Glomerular endothelial cell (primary cell): ENCODE results near the gene C15orf61. TPM values are rescaled to one million over a fixed set of nuclear protein-coding genes. Genes with fewer than 3 reads are reported as not detected.

Experiments used
- DNase-seq: peaks from one replicate; pipeline ENCODE4 v3.0.0-alpha.2; 2011; ENCODE audit warnings: low read depth, low spot score; ENCODE audit errors: extremely low read depth
- total RNA-seq: library from RNA; depleted of rRNA; stranded (reverse); fragments of >200 nt; gene quantifications from 2 replicates; pipeline ENCODE4 v1.2.3, GENCODE V29; 2015

Gene C15orf61
- 3.4 and 3.9 TPM in 2 replicates for total RNA-seq

DNA sequence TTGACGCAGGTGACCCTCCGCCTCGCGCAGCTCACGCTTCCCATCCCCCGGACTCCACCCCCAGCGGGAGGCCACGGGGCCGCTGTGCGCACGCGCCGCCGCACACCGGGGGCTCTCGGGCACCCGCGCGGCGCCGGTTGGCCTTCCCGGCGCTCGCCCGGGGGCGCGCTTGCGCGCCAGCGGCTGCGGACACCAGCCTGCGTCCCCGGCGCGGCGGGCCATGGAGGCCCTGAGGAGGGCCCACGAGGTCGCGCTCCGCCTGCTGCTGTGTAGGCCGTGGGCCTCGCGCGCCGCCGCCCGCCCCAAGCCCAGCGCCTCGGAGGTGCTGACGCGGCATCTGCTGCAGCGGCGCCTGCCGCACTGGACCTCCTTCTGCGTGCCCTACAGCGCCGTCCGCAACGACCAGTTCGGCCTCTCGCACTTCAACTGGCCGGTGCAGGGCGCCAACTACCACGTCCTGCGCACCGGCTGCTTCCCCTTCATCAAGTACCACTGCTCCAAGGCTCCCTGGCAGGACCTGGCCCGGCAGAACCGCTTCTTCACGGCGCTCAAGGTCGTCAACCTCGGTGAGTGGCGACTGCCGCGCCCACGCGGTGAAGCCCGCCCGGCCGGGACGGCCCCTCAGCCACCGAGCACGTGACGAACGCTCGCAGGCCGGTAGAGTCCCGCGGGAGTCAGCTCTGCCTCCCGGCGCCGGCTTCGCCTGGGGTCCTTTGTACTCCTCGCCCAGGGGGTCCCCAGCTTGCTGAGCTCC, at the start of gene C15orf61:
Gene C15orf61 (plus strand): TSS at position 103 of the 754 bp plus-strand sequence. CDS start 118 bp downstream, at position 221.
- DNase-seq, result no peak

DNA sequence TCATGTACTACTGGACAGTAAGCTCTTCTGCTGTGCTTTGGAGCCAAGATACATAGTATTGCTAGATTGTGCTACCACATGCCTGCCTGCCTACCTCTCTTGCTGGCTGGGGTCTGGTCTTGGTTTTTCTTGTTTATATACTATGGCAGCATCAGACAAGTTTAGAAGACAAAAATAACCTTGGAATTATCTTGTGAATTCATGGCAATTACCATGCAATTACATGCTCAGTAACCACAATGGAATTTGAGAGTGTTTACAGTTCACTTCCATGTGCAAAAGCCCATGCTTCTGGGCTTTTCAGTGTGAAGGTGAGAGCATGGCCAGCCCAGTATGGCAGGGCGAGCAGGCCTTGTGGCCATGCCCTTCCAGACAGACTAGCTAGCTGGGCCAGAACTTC, 48.0 kb upstream of the C15orf61 start:
- DNase-seq, result no peak

DNA sequence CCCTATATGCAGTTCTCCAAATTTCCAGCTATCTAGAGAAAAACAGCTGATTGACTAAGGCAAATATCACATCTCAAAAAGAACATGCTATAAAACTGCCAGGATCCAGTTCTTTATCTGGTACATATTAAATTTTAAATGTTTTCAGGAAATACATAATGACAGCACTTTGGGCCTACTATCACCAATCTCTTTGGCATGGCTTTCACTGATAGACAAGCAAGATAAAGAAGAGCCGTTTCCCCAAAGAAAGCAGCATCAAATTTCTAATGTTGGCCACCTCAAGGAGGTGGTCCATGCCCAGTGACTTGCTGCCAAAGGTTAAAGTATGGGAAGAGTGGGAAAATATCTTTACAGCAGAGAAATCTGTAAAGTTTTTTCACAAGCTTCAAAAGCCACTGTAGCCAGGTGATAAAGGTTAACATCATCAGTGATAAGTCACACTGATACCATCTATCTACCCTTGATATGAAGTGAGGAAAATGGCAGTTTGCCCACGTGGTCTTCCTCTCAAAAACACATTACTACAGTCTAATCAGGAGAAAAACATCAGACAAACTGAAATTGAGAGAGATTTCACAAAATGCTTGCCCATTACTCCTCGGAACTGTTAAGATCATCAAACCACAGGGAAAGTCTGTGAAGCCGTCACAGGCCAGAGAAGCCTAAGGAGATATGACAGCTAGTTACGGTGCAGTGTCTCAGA, 46.4 kb upstream of the C15orf61 start:
- DNase-seq, result no peak

DNA sequence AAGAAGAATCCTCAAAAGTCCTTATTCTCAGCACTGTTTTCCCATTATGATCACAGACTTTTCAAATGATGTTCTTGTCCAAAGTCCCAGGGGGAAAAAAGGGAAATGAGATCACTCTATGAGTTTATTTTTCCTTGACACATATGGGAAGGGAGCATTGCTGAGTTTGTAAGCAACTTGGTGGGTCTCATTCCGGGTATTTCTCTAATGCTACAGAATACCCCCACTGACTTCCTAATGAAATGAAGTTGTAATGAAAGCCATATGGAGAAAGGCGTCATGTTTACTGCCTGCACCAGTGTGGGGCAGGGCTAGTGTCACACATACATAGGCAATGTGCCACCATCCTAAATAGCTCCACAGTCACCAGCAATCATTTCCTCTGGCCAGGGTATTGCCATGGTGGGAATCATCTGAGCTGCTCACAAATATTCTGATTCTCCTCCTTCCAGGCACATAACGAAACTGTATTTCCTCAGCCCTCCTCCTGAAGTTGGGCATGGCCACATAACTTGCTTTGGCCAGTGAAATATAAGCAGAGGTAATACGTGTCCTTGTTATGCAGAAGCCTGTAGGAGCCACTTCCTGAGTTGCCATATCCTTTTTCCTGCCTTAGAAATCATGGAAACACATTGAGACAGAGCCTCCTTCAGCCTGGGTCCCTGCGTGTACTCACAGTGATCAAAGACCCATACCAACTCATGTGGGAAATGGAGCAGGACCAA, 41.0 kb upstream of the C15orf61 start:
- no peak for DNase-seq

DNA sequence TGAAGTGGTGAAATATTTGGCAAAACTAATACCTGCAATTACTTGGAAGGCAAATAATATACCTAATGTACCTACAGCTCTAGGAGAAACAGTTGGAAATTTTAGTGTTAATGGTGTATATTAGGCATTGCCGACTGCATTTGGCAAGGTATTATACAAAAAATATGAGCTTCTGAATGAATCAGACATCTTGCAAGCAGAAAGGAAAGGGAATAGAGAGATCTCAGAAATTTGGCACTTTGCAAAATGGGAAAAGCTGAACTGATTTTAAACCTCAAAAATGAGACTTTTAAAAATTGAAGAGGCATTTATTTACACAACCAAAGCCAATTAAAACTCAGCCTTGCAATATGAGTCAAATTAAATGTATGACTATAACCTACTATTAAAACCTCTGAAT, 40.2 kb upstream of the C15orf61 start:
- no peak for DNase-seq

DNA sequence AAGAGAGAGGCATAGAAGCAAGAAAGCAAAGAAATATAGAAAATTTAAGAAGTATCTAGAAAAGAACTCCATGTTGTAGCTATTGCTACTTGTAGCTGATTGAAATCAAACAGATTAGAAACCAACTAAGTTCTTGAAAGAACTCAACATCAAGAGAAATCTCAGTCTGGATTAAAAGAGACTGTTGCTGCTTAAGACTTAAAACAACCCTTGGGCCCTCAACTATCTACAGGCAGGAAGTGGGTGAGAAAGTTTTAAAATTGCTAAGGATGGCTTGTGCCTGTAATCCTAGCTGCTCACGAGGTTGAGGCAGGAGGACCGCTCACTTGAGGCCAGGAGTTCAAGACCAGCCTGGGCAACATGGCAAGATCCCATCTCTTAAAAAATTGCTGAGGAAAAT, 39.3 kb upstream of the C15orf61 start:
- no peak for DNase-seq

DNA sequence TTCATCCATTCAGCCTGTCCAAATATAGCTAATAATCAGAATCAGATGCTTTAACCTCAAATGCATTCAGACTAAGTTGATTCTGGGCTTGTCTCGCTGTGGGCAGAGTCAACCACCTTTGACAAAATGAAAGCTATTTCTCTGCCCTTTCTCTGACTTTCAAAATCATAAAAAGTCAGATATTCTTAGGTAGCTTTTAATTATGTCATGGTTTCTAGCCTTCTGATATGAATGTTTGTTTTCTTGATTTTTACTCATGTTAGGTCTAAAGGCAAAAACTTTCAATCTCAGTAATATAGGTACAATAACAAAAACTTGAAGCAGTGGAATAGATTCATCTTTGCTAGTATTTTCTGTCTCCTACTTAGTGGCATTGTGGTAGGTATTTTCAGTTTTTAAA, 25.3 kb upstream of the C15orf61 start:
- DNase-seq, result no peak

DNA sequence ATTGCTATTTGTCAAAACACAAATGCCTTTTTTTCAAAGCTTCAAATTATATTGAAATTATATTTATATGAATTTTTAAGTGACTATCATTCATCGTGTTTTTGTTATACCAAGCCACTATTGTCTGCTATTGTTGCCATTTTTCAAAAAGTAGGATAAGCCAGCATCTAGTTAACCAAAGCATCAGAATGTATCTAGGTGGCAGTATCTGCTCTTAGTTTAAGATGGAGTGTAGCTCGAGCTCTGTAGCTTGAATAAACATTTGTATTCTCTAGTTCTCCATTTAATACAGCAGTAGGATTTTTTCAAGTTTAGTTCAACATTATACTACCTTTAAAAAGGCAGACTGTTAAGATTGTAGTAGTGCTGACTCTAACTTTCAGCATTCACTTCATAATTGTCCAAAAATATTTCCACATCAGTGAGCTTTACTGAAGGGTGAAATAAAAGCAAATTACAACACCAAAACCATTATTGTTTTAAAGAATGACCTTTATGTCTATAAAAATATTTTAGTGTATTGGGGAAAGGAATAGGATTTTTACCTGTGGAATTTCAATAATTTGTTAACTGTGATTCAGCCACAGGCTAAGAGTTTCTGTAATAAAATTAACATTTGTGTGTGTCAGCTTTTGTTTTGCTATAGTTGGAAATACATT, 19.6 kb upstream of the C15orf61 start:
- no peak for DNase-seq

DNA sequence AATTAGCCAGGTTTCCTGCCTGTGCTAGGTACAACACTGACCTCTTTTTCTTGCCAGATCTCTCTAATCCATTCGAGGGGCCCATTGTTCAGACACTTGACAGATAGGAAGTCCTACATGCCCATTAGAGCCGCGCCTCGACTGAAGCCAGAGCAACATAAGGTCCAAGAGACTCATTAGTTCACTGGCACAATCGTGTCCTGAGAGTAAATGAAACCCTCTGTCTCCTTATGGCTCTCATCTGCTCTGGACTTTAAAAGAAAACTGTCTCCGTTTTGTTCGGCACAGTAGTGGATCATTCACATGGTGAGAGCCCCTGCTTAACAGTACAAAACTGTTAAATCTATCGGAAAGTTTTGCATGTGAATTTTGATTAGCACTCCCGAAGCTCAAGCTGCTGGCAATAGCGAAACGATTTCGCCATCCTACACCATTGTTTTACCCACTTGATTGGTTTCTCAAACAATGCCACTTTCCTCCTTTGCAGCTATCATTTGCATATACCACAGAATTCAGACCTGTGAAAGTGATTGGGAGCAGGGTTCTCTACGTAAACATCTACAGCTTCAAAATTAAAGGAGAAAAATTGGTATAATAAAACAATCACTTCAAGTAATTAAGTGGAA, 19.0 kb upstream of the C15orf61 start:
- no peak for DNase-seq

DNA sequence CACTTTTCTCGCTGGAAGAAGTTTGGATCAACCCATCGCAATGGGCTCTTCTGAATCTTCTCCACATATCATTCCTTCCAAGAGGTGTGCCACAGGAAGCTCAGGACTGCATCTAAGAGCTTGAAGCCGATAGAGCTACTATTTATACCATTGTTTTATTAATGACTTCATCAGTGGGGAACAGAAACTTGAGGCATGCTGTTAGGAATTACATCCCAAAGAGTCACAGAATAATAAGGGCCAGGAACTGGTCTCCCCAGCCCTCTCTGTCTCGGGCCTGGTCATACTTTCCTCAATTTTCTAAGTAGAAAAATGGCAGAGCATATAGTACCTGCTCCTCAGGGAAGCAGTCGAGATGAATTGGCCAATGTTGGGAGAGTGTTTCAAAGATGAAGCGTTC, 16.9 kb upstream of the C15orf61 start:
- DNase-seq, result no peak

DNA sequence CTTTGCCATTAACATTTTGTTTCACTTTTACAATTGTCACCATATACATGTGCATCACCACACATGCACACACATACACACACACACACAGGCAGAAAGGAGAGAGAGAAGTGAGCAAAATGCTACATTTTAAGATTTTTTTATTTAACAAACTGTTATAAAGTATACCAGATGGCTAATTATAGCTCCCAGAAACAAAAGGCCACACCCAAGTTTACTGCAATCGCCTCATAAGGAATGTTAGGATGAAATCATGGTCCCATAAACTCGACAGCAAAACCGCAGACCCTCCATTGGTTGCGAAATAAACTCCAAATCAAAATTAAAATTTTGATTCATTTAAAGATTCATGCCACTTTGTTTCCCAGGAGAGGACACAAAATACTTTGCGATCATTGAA, 16.1 kb upstream of the C15orf61 start:
- DNase-seq, result no peak

DNA sequence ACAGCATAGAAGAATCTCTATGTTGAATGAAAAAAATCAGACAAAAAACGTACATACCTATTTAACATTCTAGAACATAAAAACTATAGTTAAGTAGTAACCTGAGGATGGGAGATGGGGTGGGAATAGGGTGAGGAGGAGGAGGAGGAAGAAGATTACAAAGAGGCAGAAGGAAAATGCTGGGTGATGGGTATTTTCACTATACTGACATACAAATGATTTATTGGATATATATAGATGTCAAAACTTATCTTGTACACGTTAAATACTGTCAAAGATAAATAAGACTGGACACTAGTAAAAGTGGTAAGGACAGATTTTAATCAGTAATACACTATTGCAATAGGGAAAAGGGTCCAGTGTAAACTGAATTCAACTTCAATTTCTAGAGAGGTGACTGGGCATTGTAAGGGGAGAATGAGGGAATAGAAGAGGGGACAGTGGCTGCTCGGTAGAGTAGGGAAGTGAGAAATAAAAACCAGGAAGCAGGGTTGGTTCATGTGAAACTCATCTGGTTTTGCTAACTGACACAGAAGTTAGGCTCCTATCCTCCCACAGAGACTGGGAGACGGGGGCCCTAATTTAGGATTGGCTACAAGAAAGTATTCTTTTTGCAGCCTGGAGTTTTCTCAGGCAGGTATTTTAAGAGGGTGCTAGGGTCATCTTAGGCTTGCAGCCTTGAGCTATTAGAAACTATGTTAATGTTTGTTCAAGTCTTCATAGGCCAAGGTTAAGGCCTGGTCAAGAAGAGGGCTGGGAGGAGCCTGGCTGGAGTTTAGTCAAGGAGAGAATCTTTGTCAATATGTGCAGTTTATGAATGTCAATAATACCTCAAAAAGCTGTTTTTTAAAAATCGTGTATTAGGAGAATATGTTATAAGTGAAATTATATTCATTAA, 15.0 kb upstream of the C15orf61 start:
- DNase-seq, result no peak

DNA sequence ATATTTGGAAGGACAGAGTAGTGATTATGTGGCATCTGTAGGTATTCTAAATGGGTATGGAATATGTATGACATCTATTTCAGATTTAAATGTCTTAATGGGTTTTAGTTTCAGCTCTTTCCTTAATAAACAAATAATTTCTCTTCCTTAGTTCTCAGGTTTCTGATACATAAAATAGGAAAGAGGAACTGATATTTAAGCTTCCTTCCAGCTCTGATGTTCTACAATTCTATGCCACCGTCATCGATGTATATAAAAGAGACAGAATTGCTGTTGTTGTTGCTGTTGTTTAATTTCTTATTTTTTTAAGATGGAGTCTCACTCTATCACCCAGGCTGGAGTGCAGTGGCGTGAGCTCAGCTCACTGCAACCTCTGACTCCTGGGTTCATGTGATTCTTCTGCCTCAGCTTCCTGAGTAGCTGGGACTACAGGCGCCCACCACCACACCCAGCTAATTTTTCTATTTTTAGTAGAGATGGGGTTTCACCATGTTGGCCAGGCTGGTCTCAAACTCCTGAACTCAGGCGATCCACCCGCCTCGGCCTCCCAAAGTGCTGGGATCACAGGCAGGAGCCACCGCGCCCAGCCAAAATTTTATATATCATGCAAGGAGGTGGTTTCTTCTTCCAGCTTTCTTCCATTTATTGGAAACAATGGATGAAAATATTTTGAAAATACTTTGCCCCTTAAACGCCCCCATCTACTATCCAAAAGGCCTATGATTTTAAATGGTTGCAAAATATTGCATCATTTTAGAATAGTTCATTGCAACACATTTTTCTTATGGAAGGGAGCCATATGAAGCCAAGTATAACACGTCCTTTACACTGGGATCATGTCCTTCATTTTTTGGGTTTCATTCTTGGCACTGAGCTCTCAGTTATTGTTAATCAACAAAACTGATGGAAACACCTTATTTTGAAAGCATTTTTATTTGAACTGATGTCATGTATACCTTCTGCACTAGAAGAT, 13.9 kb upstream of the C15orf61 start:
- DNase-seq, result no peak

DNA sequence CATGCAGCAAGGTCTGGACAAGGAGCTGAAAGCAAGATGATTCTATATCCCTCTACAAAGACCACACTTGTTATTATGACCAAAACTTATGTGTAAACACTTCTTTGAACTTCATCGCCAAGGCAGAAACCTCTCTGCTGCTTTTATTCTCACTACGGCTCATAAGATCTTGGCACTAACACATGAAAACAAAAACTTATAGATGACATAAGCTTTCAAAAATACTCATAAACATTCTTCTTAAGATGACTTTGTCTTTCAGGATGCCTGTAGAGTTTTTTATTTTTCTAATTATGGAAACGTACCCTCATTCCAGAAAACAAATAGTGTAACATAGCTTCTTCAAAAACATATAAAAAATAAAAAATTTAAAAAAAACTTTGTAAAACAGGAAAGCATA, 12.5 kb upstream of the C15orf61 start:
- DNase-seq, result no peak

DNA sequence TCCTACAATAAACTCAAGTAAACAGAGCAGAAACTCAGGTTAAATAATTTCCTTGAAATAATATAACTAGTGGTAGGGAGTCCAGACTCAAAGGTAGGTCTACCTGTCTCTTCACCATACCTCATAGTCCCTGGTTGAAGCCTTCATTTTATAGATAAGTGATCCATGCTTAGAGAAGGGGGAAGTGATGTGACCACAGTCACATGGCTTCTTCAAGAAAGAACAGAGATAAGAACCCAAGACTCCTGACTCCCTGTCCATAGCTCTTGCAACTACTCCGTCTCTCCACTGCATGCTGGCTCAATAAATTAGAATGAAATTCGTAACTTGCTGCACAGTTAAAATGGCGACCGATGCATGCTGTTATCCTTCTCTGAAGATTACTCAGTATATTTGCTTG, 11.0 kb upstream of the C15orf61 start:
- no peak for DNase-seq

DNA sequence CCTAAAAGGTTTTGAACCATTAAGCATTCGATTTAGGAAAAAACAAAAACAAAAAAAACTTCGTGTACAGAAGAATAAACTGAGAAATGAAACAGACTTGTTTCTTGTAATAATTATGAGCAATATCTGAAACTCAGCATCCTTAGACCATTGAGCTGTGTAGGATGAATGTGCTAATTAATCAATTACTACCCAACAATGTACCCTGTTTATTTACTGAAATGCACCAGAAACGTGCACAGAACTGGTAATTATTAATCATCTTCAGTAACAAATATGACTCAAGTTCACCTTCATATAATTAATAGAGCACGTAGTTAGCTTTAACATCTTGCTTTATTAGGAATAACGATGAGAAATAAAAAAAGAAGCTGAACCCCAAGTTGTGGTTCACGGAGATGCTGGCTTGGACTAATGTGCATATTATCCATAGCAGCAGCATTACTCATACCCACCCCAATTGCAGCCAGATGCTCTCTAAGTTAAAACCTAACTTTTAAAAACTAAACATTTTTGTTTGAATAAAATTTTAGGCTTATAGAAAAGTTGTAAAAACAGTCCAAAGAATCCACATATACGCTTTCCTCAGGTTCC, 10.2 kb upstream of the C15orf61 start:
- DNase-seq, result no peak

DNA sequence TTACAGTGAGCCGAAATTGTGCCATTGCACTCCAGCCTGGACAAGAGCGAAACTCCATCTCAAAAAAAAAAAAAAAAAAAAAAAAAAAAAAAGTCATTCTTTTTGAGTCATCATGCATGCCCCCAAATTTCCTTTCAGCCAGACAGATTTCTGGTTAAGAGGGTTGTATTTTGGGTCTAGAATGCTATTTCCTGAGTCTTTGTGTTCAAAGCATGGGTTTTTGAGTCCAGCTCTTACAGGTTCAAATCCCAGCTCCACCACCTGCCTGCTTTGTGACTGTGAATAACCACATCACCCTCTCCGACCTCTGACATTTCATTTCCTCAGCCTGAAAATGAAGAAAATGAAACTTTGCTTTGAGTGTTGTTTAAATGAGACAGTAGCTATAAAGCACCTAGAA, 9.3 kb upstream of the C15orf61 start:
- no peak for DNase-seq

DNA sequence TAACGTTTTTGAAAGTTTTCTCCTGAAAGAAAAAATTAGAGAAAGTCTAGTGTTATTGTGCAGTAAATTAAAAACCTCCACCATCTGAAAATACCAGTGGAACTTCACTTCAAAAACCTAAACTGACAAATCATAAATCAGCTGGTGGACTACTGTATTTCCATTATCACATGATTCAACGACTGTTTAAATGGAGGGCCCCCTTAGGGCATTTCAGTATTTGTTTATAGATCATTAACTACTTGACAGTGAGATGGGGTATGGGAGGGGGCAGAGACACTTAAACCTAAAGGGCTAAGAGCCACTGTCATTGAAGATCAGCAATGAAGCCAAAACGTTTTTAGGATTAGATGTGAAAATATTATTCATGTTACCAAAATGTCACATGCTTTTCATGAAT, 8.8 kb upstream of the C15orf61 start:
- no peak for DNase-seq
